DMS114 treated with DMSO at 0.1 percent for 48 hours (cell line): ENCODE results near the gene YWHAH.

ENCODE experiments used
- DNase-seq: peaks from one replicate; lab custom pipeline; 2025; ENCODE audit not compliant: unreplicated experiment; lab: John Stamatoyannopoulos, UW

YWHAH gene

DNA sequence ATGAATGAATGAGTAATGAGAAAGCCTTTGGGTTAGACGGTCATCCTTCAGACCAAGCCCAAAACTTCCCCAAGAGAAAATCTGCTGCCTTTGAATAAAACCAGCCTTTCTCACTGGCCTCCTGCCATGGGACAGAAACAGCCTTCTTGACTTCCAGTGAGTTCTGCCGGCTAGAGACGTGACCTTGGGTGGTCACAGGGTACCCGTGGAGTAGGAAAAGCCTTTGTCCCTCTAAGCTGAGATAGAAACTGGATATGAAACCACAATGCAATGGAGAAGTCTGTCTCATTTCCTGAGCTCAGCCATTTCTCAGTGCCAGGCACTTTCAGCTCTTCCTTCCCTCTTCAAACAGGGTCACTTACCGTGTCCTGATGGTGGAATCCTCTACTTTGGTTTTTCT is 21.2 kb upstream of the YWHAH start:
- no peak for DNase-seq

DNA sequence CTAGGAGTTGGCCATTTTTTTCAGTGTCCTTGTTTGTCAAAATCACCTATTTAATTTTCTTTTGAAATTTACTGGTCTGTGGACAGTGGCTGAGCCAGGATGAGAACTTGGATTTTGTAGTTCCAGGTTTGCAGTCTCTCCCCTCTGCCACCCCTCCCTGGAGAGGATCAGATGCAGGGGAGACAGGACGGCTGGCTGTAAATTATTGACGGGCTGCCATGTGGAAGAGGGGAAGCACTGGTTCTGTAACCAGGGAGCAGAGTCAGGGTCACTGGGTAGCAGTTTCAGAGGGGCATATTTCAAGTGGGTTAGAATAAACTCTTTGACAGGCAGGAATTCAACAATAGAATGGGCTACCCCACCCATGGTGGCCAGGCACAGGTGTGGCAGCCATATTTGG is 20.6 kb upstream of the YWHAH start:
- DNase-seq: no peak

DNA sequence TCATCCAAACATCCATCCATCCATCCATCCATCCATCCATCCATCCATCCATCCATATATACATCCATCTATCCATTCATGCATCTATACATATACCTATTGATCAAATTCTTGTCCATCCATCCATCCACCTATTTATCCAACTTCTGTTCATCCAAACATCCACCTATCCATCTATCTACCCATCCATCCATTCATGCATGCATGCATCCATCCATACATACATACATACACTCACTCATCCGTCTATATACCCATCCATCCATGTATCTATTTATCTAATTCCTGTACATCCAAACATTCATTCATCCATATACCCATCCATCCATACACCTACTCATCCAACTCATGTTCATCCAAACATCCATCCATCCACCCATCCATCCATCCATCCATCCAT is 19.3 kb upstream of the YWHAH start:
- DNase-seq: no peak

DNA sequence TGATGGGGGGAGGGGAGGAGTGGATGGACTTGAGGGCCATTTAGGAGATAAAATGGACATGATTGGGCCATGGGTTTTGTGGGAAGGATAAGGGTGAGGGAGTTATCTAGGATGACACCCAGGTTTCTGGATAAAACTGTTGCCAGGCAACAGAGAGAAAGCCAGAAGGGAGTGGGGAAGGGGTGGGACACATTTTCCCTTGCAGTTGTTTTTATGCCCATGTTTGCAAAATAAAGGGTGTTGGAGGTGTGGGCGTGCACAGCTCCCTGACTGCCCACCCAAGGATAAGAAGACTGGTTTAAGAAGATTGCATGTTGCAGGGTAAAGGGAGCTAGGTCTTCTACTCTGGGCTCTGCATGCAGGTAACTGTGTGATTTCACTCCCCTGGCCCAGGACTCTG is 18.3 kb upstream of the YWHAH start:
- no peak for DNase-seq

DNA sequence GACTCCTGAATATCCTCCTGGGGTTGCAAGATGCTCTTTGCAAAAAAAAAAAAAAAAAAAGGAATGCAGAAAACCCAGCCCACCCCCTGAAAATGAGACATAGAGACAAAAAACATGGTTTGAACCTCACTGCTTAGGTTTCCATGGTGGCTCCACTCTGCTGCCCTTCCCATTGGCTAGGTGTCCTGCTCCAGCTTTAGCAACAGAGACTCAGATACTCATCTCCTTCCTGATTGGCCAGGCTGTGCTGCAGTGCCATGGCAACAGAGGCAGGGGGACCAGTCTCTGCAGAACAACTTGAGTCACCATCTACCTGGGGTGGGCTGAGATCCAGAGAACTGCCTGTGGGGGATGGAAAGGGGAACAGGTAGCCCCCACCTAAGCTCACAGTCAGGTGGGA is 17.4 kb upstream of the YWHAH start:
- DNase-seq: no peak

DNA sequence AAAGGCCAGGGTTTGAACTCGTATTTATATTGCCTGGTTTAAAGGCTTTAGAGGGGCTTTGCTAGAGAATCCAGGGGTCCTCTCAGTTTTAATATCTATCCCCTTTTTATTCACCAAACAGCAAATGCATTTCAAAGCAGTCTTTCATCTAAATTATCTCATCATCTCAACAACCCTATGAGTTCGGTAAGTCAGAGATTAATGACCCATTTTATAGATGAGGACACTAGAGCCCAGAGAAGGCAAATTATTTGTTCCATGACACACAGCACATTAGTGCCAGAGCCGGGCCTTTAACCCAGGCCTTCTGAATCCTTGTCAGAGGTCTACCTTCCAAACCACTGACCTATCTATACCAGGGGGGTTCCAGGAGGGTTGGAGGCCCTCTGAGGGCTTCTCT is 16.8 kb upstream of the YWHAH start:
- DNase-seq: no peak

DNA sequence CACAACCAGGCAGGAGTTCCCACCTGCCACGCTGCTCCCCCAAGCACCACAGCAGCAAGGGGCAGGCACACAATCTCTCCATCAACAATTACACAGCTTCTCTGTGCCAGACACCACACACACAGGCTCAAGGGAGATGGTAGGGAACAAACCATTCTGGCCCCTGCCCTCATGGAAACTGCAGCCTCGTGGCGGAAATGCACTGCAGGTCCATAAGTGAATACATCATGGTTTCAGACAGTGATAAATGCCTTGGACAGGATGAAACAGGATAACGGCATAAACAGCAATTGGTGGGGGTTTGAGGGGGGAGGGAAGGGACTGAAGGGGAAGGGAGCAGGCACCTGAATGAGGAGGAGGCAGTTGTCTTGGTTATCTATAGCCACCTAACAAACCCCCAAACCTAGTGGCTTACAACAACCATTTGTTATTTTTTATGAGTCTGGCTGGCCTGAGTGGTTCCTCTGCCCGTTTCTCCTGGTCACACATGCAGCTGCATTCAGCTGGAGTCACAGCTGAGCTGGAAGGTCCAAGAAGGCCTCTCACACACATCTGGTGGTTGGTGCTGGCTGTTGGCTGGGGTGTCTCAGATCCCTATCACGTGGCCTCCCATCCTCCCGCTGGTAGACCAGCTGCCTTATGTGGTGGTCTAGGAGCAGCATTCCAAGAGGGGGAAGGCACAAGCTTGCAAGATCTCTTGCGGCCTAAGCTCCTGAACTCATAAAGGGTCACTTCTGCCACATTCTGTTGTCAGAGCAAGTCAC is 15.0 kb upstream of the YWHAH start:
- DNase-seq: no peak

DNA sequence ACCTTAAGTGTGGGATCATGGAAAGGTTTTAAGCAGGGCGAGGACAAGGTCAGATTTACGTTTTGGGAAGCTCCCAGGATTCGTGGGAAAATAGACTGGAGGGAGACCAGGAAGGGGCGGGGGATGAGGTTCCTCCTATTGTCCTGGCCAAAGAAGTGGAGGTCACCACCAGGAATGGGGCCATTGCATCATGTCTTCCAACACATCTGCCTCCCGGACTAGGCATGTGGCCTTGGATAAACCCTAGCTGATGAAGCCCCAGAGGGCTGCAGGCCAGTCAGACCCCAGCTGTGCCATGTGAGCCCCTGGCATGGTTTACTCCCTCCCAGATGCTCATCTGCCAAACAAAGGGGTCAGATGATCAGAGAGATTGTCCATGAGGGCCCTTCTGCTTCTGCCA is 11.5 kb upstream of the YWHAH start:
- no peak for DNase-seq

DNA sequence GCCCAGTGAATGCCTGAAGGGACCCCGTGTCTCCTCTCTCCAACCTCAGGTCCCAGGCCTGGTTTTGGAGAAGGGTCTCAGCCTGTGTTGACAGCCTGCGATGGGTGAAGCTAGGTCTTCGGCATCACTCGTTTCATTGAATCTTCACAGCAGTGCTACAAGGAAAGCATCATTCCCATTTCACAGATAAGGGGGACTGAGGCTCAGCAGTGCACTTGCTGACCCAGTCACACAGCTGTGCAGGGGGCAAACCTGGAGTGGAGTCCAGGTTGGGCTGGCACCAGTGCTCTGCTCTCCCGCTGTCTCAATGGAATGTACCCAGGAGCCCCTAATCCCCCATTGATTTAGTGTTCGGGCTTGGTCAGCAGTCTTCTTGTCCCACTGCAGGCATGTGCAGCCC is 10.9 kb upstream of the YWHAH start:
- DNase-seq: no peak

DNA sequence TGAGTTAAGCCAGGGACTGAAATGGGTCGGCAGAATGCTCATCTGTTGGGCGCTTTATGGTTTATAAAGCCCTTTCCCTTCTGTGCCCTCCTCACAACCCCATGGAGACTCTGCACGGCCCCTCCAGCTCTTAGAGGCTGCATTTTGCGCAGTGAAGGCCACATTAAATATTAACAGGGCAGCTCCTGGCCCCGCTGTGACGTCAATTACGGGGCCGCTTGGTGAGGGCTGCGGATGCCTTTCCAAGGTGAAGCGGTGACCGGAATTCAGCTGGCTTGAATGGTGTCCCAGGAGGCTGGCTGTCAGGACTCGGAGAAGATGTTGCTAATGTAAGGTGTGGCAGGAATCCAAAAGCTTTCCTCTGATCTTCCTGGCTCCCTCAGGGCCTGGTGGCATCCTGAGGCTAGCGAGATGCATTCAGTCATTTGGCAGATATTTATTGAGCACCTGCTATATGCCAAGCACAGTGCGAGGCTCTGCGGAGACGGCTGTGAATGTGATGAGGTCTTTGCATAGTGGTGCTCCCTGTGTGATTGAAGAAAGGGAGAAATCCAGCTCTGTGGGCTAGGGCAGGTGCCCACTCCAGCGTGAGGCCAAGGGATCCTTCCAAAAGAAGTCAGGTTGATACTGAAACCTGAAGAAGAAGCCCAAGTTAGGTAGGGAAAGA is 10.4 kb upstream of the YWHAH start:
- DNase-seq: no peak

DNA sequence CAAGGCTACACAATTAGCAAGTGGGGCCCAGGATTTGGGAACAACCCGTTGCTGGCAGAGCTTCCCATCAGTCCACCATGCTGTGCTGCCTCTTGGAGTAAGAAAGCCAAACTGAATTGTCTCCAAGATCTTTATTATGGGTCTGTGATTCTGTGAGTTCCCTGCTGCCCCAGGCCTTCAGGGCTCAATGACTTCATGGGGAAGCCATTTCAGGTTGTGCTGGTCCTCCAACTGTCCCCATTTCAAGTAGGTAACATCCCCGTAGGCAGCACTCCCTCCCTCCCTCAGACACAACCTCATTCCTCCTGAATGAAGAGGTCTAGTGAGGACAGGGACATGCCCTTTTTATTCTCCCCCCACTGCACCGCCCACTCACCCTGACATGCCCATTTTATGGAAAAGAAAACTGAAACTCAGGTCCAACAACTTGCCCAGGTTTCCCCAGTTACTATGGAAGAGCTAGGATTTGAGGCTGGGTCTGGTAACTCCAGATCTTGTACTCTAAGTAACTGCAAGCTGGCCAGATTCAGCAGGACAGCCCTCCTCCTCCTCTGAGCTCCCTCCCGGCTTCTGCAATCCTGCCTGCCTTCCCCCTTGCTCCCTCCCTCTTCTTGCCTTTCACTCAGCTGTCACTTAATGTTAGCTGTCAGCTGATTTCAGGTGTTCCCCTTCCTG is 8.2 kb upstream of the YWHAH start:
- DNase-seq: no peak

DNA sequence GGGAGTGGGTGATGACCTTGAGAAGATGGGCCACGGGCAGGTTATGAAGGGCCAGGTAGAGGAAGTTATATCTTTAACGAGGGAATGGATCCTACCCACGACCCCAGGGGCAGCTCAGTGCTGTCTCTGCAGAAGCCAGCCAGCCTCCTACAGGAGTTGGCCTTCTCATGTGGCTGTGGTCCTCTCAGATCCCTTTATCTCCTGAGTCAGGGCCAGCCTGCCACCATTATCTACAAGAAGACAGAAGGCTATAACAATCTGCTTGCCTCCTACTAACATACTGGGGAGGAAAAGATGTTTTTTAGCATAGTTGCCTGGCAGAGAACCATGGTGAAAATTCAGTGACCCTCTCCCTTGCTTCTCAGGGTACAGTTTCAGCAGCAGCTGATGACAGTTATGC is 7.0 kb upstream of the YWHAH start:
- no peak for DNase-seq

DNA sequence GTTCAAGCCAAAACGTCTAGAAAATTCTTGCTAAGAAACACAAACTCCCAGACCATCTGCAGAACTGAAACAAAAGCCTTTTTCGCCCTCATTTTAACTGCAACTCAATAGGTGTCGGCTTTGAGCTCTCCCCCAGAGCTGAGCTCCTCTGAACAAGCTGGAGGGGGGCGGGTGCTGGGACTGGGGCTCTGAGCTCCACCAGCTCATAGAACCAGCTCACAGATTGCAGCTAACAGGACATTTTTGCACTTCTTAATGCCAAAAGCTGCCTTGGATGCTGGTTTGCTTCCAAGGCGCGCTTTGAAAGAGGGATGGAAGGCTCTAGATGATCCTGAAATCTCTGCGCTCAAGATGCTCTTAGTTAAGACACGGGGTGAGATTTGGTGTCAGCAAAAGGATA is 6.0 kb upstream of the YWHAH start:
- DNase-seq: no peak

DNA sequence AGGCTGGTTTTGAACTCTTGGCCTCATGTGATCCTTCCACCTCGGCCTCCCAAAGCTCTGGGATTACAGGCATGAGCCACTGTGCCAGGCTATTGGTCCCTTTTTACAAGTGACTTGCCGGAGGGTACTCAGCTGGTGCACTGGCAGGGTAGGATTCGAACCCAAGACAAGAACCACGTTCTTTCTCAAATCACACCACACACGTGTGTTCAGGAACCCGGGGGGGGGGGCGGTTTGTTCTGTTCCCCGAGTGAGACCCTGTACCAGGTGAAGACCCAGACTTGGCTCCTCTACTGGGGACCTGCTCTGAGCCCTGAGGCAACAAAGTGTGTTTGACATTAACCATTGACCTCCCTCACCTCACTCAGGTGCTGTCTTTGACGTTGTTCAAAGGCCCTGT is 3.8 kb upstream of the YWHAH start:
- no peak for DNase-seq

DNA sequence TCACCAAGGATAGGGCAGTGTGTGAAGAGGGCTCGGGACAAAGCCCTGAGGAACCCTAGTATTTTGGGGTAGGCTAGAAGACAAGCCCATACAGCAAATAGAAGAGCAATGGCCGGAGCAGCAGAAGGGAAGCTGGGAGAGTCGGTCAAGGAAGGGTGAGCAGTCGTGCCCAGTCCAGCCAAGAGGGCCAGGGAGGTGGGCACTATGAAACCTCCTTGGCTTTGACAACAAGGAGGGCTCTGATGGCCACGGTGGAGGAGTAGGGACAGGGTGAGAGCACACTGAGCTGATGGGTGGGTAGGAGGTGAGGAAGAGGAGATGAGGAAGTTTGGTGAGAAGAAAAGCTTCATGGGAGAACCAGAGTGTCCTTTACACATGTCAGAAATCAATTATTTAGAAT is 2.2 kb upstream of the YWHAH start:
- no peak for DNase-seq

DNA sequence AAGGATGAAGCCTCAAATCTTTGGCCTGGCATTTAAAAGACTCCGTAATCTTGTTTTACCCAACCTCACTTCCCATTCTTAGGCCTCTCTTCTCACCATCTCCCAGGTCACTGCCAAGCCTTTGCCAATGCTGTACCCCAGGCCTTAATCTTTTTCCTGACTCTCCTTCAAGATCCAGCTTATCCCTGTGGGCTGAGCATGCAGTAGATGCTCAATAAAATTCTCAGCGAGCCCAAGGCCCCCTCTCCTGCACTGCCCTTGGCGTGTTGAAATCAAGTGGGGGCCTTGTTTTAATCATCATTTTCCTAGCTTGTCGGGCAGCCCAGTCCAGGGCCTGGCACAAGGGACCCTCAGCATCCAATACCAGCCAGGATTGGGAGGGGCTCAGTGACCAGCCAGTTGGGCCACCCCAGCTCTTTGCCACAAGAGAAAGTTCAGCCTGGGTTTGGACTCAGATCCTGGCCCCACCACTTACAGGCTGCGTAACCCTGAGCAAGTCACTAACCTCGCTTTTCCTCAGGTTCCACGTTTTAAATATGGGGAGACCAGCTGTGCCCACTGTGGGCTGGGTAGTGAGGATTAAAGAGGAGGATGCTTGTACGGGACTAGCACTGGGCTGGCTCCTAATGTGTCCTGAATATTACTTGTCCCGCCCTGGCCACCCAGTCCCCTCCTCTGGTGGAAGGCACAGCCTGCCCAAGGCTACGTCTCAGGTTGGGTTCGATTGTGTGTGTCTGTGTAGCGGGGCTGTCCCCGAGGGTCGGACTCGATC is 943 bp upstream of the YWHAH start:
- no peak for DNase-seq

DNA sequence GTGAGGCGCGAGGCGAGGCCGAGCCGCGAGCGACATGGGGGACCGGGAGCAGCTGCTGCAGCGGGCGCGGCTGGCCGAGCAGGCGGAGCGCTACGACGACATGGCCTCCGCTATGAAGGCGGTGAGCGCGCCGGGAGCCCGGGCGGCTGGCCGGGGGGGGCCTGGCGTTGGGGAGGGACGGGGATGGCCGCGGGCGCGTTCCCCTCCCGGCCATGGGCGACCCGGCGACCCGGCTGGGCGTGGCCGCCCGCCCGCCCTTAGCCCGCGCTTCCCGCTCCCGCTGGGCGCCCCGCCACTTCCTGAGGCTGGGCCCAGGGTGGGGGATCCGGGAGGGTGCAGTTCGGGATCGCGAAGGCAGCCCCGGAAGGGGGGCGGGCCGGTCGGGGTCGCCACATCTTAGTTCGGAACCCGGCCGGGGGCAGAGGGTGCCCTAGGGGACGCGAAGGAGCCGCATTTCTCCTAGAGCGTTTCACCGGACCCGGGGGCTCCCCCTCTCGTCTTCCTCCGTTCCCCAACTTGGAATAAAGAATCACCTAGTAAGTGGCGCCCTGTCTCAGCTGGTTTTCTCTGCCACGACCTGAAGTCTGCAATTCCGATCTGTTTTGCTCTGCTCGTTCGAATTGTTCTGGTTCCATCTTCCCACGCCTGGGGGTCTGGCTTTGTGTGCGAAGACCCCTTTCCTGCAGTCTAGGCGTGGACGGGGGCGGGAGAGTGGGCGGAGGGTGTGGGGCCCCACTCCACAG is 536 bp downstream of the YWHAH start:
- no peak for DNase-seq

DNA sequence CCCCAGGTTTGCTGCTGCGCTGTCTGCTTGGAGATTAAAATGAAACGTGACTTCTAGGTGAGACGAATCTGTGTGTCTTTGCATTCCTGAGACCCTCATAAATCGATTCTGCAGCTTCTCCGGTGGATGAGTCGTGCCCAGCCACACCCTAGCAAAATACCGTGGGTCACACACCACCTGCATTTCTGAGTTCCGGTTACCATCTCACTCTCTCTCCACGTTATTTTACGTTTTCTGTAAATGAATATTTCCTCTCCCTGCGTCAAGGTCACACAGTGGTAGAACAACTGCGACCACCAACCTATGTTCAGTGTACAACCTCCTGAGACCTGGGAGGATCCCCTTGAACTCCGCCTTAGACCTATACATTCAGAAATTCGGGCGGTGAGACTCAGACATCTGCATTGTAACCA is 1.1 kb downstream of the YWHAH start:
- DNase-seq: no peak

DNA sequence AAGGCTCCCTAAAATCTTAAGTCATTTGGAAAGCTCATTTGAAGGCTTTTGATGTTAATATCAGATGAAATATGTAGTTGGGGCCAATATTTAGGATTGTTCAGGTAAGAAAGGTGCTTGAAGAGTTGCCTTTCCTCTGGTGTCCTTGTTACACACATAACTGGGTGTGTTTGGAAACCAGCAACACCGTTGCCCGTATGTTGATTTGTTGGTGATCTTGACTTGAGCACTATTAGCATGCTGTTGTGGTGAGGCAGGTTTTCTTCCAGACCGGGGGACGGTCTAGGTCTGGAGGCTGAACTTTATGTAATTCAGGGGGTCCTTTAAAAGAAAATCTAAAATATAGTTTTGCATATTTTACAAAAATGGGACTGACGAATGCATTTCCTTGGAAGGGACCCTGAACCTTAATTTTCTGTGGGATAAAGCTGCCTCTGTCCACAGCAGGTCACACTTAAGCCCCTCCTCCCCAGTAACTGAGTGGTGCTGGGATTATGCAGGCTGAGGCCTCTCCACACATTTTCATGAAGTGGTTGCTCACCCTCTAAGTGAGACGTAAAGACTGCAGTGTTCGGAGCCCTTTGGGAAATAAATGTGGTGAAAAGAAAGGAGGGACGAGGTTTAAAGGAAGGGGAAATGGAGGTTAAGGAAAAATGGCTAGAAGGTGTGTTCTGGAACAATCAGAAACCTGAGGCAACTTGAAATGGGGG is 1.8 kb downstream of the YWHAH start:
- no peak for DNase-seq

DNA sequence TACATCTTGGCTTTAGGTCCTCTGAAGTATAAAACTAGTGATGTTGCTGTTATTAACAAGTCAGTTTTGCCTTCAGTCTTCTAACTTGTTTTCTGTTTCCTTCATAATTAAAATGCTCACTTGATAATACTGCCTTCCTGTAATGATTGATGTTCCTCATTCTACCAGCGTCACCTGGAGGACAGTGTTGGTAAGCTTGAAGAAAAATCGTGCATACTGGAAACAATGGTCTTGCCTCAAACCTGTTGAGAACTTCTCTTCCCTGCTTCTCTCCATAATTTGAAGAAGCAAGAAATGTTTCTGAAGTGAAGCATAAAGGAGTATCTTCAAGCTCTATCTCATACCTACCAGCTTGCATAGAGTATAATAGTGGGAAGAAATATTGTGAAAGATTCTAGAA is 3.0 kb downstream of the YWHAH start:
- DNase-seq: peak; percentile 18
